DOHH2 (cell line): ENCODE results near the gene C20orf144.

Experiments used
- H3F3A ChIP-seq: fragments of 200-600 bp; sonication (generic), shearing (Covaris generic); 2 replicates; pipeline ENCODE4 v1.6.0; 2016; ENCODE audit warnings: antibody characterized with exemption, mild to moderate bottlenecking; ENCODE audit not compliant: control insufficient read depth, insufficient read depth
- H3K27ac ChIP-seq: fragments of 200-600 bp; sonication (generic); 2 replicates; pipeline ENCODE4 v1.5.1; 2014; ENCODE audit warnings: low read depth, mild to moderate bottlenecking, low read length, moderate library complexity
- H3K27me3 ChIP-seq: fragments of 200-600 bp; sonication (generic); 2 replicates; pipeline ENCODE4 v1.6.1; 2014; ENCODE audit warnings: mild to moderate bottlenecking, low read length, mixed read lengths; ENCODE audit not compliant: control insufficient read depth
- H3K36me3 ChIP-seq: fragments of 200-600 bp; sonication (generic); 2 replicates; pipeline ENCODE4 v1.6.1; 2014; ENCODE audit warnings: mild to moderate bottlenecking, low read length, moderate library complexity, mixed read lengths; ENCODE audit not compliant: control insufficient read depth
- H3K4me1 ChIP-seq: fragments of 200-600 bp; sonication (generic); 2 replicates; pipeline ENCODE4 v1.6.1; 2014; ENCODE audit warnings: mild to moderate bottlenecking, low read length, mixed read lengths; ENCODE audit not compliant: control insufficient read depth
- H3K4me2 ChIP-seq: fragments of 200-600 bp; sonication (generic); 2 replicates; pipeline ENCODE4 v1.6.0; 2014; ENCODE audit warnings: mild to moderate bottlenecking, low read length, moderate library complexity
- H3K4me3 ChIP-seq: fragments of 200-600 bp; sonication (generic); 2 replicates; pipeline ENCODE4 v1.5.1; 2014; ENCODE audit warnings: mild to moderate bottlenecking, low read length, mixed read lengths
- H3K79me2 ChIP-seq: fragments of 200-600 bp; sonication (generic); 2 replicates; pipeline ENCODE4 v1.6.1; 2014; ENCODE audit warnings: mild to moderate bottlenecking, low read length, mixed read lengths; ENCODE audit not compliant: control insufficient read depth
- H3K9me2 ChIP-seq: fragments of 200-600 bp; sonication (generic); replicated peaks from 2 replicates; pipeline ENCODE4 v1.6.1; 2014; ENCODE audit warnings: mild to moderate bottlenecking, low read length, mixed read lengths; ENCODE audit not compliant: control insufficient read depth
- H3K9me3 ChIP-seq: fragments of 200-600 bp; sonication (generic); 2 replicates; pipeline ENCODE4 v1.6.1; 2014; ENCODE audit warnings: antibody characterized with exemption, low read length, mixed read lengths; ENCODE audit not compliant: control insufficient read depth, insufficient read depth
- H4K20me1 ChIP-seq: fragments of 200-600 bp; sonication (generic); 2 replicates; pipeline ENCODE4 v1.6.0; 2014; ENCODE audit warnings: low read depth, mild to moderate bottlenecking, antibody characterized with exemption, low read length, moderate library complexity; ENCODE audit not compliant: control insufficient read depth, insufficient read depth
- CTCF ChIP-seq: fragments of 200-600 bp; sonication (generic); IDR thresholded peaks from one replicate; pipeline ENCODE4 v1.5.1; 2014; ENCODE audit warnings: antibody characterized with exemption, mild to moderate bottlenecking, low read depth, low read length; ENCODE audit not compliant: poor library complexity, severe bottlenecking
- EZH2phosphoT487 ChIP-seq: fragments of 200-600 bp; sonication (generic); IDR thresholded peaks from 2 replicates; pipeline ENCODE4 v1.6.1; 2017; ENCODE audit warnings: borderline replicate concordance, mild to moderate bottlenecking, antibody characterized with exemption, low read length, moderate library complexity, mixed read lengths

Gene C20orf144

DNA sequence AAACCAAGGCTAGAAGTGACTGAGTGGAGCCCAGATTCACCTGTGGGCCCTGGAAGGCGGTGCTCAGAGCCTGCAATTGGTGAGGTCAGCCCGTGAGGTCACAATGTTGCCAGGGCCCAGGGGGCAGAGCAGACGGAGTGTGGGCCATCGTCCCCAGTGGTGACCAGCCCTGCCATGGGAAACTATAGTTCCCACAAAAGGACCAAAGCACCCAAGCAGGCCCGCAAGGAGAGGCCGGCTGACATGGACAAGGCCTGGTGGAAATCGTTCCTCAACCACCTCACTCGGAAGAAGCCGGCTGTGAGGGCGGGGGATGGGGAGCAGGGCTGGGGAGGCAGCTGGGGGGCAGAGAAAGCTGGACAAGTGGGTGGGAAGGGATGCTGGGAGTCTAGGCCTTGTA, at the start of gene C20orf144:
C20orf144 (plus strand) TSS at position 156 of the 400 bp plus-strand sequence; CDS start at position 175, 19 bp downstream.
- no peaks in the 10 kb centered on the region for H3K27me3 ChIP-seq
- H3K9me3 ChIP-seq, result no peaks in the 10 kb centered on the region
- H3K27ac ChIP-seq, result peak within 1 kb of the TSS; percentile 51
- H4K20me1 ChIP-seq, result no peaks in the 10 kb centered on the region
- peak within 1 kb of the TSS; percentile 84 for H3K4me3 ChIP-seq
- TF ChIP-seq EZH2phosphoT487 (no peak), CTCF (no peak)
- H3K4me2 ChIP-seq, result peak within 1 kb of the TSS; percentile 94
- H3K9me2 ChIP-seq, result no peaks in the 10 kb centered on the region
- no peaks in the 10 kb centered on the region; the same call in 1 of the 2 replicates for H3K36me3 ChIP-seq
- H3F3A ChIP-seq, result peaks cover 8% of the 10 kb centered on the region
- peaks cover 2% of the 10 kb centered on the region; the same call in 1 of the 2 replicates for H3K79me2 ChIP-seq
- peaks cover 34% of the 10 kb centered on the region for H3K4me1 ChIP-seq

DNA sequence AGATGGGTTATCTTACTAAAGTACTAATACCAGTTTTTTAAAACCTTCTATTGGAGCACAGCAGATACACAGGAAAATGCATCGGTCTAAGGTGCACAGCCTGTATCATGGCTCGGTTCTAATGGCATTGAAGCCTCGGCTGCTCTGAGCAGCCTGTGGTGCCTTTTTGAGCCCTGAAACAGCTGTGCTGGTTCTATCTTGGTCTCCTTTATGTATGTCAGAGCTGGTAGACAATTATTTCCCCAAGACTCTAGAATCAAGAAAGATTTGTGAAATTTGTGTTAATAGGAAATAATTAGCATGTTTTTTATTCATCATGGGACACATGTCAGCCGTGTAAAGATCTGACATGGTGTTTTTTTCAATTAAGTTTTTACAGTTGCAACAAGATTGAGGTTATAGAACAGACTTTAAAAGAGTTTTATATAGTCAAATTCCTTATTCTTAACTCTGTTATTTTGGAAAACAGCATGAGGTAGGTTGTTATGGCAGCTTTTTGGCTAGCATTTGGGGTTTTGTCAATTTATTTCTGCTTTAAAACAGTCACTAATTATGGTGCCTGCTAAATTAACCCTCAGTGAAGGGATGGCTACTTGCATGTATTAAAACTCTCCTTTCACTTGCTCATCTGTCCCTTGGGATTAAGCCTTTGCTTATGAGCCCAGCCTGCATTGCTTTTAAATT, 40.3 kb upstream of the C20orf144 start:
- no peaks in the 10 kb centered on the region for H3K9me2 ChIP-seq
- no peak overlapping the region for H3K27ac ChIP-seq
- H3K9me3 ChIP-seq, result no peaks in the 10 kb centered on the region
- H3K4me2 ChIP-seq, result no peak overlapping the region
- TF ChIP-seq EZH2phosphoT487 (no peak), CTCF (no peak)
- H3K79me2 ChIP-seq, result no peaks in the 10 kb centered on the region
- no peaks in the 10 kb centered on the region for H4K20me1 ChIP-seq
- no peak overlapping the region for H3K4me3 ChIP-seq
- H3K4me1 ChIP-seq, result peaks cover 6% of the 10 kb centered on the region; the same call in 1 of the 2 replicates
- no peaks in the 10 kb centered on the region for H3F3A ChIP-seq
- no peaks in the 10 kb centered on the region; the same call in 1 of the 2 replicates for H3K36me3 ChIP-seq
- no peaks in the 10 kb centered on the region for H3K27me3 ChIP-seq

DNA sequence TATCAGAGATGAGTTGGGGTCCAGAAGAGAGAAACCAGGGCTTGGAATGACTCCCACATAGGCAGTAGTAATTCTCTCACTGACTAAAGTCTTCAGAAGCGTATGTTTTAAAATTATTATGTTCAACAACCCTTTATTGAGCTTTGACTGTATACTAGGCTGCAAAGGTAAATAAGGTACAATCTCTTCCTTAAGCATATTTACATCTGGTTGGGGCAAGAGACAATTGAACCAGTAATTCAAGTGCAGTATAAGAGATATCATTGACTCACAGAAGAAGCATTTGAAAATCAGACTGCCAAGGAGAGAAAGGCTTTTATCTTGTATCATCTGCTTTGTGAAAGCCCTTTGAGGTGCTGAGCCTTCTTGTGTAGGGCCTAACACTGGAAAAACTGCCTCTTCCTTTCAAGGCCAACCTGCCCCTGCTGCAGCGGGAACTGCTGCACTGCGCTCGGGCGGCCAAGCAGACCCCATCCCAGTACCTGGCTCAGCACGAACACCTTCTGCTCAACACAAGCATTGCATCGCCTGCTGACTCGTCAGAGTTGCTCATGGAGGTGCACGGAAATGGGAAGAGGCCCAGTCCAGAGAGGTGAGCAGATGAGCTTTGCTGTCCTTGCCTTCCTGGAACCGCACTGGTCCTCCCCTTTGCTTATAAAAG, 39.3 kb upstream of the C20orf144 start:
- H3K36me3 ChIP-seq, result peaks cover 2% of the 10 kb centered on the region; the same call in 1 of the 2 replicates
- H3K4me2 ChIP-seq, result no peak overlapping the region
- H3K4me1 ChIP-seq, result peaks cover 6% of the 10 kb centered on the region; the same call in 1 of the 2 replicates
- H3K9me2 ChIP-seq, result no peaks in the 10 kb centered on the region
- no peaks in the 10 kb centered on the region for H3K9me3 ChIP-seq
- H3K27me3 ChIP-seq, result no peaks in the 10 kb centered on the region
- H4K20me1 ChIP-seq, result no peaks in the 10 kb centered on the region
- TF ChIP-seq EZH2phosphoT487 (no peak), CTCF (no peak)
- H3F3A ChIP-seq, result no peaks in the 10 kb centered on the region
- no peaks in the 10 kb centered on the region for H3K79me2 ChIP-seq
- no peak overlapping the region for H3K27ac ChIP-seq
- no peak overlapping the region for H3K4me3 ChIP-seq
